ENCODE results near the gene PPP1R13B.

GRCh38 chr14:103739793-103740501 lies 107.4 kb downstream of the PPP1R13B start:
- no peak for TF ChIP-seq POLR2AphosphoS5 (IDR thresholded peaks at IDR 0.05; ENCODE audit: borderline replicate concordance, low read depth, low read length)
- no peak for TF ChIP-seq EZH2 (IDR thresholded peaks at IDR 0.05)
- TF ChIP-seq FOXP2 (optimal IDR thresholded peaks at IDR 0.05; ENCODE audit: control extremely low read depth, extremely low read length, insufficient read depth): no peak

Data from SK-N-MC (cell line).